ENCODE measurements around the gene SSBP3.

GRCh38 chr1:54340434-54340833 lies 65.8 kb downstream of the SSBP3 start:
- TF ChIP-seq POLR2A (IDR thresholded peaks at IDR 0.05) (no peak), CTCF (IDR thresholded peaks at IDR 0.05) (no peak)
